Stimulated activated naive CD8-positive, alpha-beta T cell treated with anti-CD3 and anti-CD28 coated beads, Interleukin-15, Interleukin-2, amounts not matched to agents 100 U/mL and 50 U/mL, for 24 hours (primary cell): ENCODE data around the gene TCHHL1.

ENCODE experiments used
- ATAC-seq: fragments of 150-1000 bp; cut with Tn5 transposase; one replicate; pipeline ENCODE4 v1.10.0; 2021
- DNase-seq: peaks from one replicate; pipeline ENCODE4 v3.0.0; 2021

The TCHHL1 gene

DNA sequence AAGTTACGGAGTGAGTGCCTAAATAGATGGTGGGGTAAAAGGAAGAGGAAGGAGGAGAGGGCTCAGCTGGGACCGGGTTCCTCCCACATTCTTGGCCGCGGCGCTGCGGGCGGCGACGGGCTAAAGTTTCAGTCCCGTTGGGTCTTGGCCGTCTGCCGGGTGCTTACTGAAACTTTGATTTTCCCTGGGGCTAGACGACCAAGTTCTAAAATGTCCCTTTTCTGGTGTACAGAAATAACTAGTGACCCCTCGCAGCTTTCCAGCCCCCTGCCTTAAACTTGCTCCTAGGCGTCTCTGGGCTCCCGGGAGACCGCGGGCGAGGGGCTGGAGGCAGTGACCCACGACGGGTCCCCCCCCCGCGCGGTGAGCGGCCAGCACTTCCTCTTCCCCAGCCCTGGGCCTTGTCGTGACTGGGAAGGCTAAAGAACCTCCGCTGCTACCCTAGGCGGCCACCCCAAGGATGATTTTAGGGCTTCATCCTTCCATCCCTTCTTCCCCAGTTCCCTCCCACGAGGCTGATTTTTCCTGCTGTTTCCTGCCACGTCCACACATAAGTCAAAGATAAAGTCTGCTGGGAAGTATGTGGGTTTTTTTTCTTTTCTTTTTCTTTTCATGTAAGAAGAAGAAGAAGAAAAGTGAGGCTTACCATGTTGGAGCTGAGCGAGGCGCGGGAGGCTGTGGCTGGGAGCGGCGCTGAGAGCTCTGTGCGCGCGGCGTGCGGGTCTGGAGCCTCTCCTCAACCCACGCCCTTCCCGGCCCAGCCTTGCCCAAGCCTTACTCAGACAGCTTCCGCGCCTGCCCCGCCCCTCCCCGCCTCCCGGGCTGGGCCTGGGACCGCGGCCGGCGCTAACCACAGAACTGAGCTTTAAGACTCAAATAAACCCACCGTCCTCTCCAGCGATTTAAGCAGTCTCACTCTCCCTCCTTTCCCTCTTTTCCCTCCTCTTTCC, 52.3 kb downstream of the TCHHL1 start, which contains the start of gene S100A11:
S100A11 (minus strand) TSS at position 738 of the 950 bp plus-strand sequence; CDS start at position 649, 89 bp downstream.
- ATAC-seq (peak; percentile 87), DNase-seq (peak; percentile 87)

DNA sequence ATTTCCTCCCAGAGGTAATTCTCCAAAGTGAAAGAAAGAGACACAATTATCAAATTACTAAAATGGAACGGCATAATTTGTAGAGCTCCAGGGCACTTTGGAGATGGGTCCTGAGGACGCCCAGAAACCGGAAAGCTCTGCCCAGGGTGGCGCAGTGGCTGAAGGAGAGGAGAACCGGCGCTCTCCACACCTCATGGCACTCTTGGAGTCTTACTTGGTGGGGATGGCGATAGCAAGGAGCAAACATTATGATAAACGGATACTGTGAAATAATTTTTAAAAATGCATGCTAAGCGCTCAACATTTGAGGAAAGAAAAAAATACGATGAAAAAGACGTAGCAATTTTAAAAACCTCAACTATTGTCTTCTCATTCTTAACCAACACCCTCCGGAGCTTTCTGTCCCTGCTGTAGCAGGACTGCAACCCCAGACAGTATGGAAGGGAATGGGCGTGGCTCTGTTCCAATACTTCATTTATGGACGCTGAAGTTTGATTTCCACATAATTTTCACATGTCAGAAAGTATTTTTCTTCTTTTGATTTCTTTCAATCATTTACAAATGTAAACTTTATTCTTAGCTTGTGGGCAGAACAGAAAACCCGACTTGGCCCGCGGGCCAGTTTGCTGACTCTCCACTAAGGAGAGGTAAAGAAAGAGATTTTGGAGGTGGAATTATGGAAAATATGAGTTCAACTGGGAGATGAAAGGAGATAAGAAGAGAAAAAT, 53.2 kb downstream of the TCHHL1 start:
- ATAC-seq (no peak), DNase-seq (peak; percentile 19)

DNA sequence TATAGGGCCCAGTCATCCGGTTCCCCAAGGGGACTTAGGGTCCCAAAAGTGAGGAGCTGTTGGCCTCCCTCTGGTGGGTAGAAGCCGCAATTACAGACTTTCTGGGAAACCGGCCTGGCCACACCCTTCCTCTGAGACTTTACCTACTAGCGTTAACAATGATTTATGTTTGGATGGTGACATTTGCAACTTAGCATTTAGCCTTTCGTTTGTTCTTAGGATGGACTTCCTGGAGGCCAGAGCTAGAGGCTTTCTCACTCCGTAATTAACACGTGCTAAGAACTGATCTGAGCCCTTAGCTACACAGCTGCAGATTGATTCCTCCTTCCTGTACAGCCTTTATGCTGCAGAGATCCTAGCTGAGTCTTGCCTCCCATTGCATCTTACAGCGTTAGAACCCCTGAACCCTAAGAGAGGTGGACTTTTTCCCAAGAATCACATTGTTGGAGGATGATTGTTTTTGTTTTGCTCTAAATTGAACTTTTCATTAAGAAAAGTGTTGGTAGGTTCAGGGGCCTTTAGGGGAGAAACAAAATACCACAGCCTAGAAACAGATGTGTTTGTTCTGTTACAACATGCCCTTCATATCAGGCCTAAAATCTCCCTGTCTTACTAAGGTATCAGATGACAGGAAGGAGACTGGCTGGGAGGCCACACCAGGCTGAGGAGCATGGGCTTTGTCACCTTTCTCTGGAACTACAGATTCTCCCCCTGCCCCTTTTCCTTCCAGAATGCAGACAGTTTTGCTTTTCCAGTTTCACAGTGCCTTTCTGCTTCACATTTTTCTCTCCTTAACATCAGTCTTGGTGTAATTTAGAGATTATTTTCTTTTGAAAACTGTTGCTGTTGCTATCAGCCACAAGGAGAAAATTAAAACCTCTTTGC, 54.0 kb downstream of the TCHHL1 start:
- peak; percentile 73 for DNase-seq
- peak; percentile 66 for ATAC-seq

DNA sequence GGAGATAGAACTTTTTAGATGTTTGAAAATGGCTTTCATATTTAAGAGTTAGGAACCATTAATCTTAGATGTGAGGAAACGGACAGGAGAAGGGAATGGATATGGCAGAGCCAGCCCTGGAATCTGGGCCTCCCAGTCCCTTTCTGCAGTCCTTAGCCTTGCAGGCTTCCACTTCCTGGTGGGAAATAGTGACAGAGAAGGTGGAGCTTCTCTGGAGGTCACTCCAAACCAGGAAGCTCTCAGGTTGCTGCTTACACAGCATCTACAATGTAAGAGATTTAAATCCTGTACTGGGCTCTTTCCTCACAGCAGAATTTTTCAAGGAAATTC, 54.6 kb downstream of the TCHHL1 start:
- ATAC-seq (no peak), DNase-seq (no peak)
